ENCODE data around the gene HNRNPAB. TPM values are rescaled to one million over a fixed set of nuclear protein-coding genes. Genes with fewer than 3 reads are reported as not detected.

HNRNPAB gene
- total RNA-seq, 6 experiments from 2014 or later: 153 to 218 (median 197) TPM

- H3K4me1 Mint-ChIP-seq (ENCODE audit: low read depth): peaks cover 17% of the 10 kb centered on the region
- TF ChIP-seq CTCF (IDR thresholded peaks at IDR 0.05): no peak
- peaks cover 9% of the 10 kb centered on the region; the same call in 1 of the 2 replicates for H3K36me3 Mint-ChIP-seq (ENCODE audit: low read depth)
- H3K4me3 Mint-ChIP-seq: no peak overlapping the region
- H3K27ac Mint-ChIP-seq: no peak overlapping the region
- no peak for DNase-seq
- no peaks in the 10 kb centered on the region for H3K9me3 Mint-ChIP-seq
- H3K27me3 Mint-ChIP-seq (ENCODE audit: insufficient read depth): peaks cover 2% of the 10 kb centered on the region
Observed at GRCh38 chr5:178235588-178235974, 31.2 kb downstream of the HNRNPAB start.

- Mint-ChIP-seq H3K4me1 (ENCODE audit: low read depth) (peaks cover 12% of the 10 kb centered on the region), H3K36me3 (ENCODE audit: low read depth) (peaks cover 4% of the 10 kb centered on the region; the same call in 1 of the 2 replicates)
Observed at GRCh38 chr5:178236126-178236525, 31.8 kb downstream of the HNRNPAB start.

GRCh38 chr5:178236679-178237078, 32.3 kb downstream of the HNRNPAB start:
- no peak for TF ChIP-seq CTCF (IDR thresholded peaks at IDR 0.05)
- H3K4me1 Mint-ChIP-seq (ENCODE audit: low read depth): peaks cover 6% of the 10 kb centered on the region; the same call in 1 of the 2 replicates
- no peak overlapping the region for H3K27ac Mint-ChIP-seq

More at GRCh38 chr5:178236126-178236525, 31.8 kb downstream of the HNRNPAB start:
- no peak for TF ChIP-seq CTCF (IDR thresholded peaks at IDR 0.05)
- Mint-ChIP-seq H3K27ac (no peak overlapping the region), H3K9me3 (no peaks in the 10 kb centered on the region), H3K27me3 (ENCODE audit: insufficient read depth) (peaks cover 3% of the 10 kb centered on the region), H3K4me3 (no peak overlapping the region)
- no peak for DNase-seq

GRCh38 chr5:178237431-178238312, 33.3 kb downstream of the HNRNPAB start:
- no peaks in the 10 kb centered on the region for H3K9me3 Mint-ChIP-seq
- no peak for DNase-seq
- no peak for TF ChIP-seq CTCF (IDR thresholded peaks at IDR 0.05)
- peaks cover 6% of the 10 kb centered on the region; the same call in 1 of the 2 replicates for H3K4me1 Mint-ChIP-seq (ENCODE audit: low read depth)
- H3K27me3 Mint-ChIP-seq (ENCODE audit: insufficient read depth): peaks cover 9% of the 10 kb centered on the region
- no peaks in the 10 kb centered on the region for H3K36me3 Mint-ChIP-seq (ENCODE audit: low read depth)
- no peak overlapping the region; the same call in 1 of the 2 replicates for H3K27ac Mint-ChIP-seq
- no peak overlapping the region for H3K4me3 Mint-ChIP-seq

More at GRCh38 chr5:178236679-178237078, 32.3 kb downstream of the HNRNPAB start:
- no peak for DNase-seq
- no peaks in the 10 kb centered on the region for H3K36me3 Mint-ChIP-seq (ENCODE audit: low read depth)
- no peaks in the 10 kb centered on the region for H3K9me3 Mint-ChIP-seq
- H3K27me3 Mint-ChIP-seq (ENCODE audit: insufficient read depth): peaks cover 4% of the 10 kb centered on the region
- H3K4me3 Mint-ChIP-seq: no peak overlapping the region

- no peak for DNase-seq
- Mint-ChIP-seq H3K27ac (no peak overlapping the region), H3K36me3 (ENCODE audit: low read depth) (no peaks in the 10 kb centered on the region), H3K4me3 (no peak overlapping the region), H3K4me1 (ENCODE audit: low read depth) (peaks cover 6% of the 10 kb centered on the region; the same call in 1 of the 2 replicates), H3K9me3 (no peaks in the 10 kb centered on the region), H3K27me3 (ENCODE audit: insufficient read depth) (peaks cover 10% of the 10 kb centered on the region)
- no peak for TF ChIP-seq CTCF (IDR thresholded peaks at IDR 0.05)
Observed at GRCh38 chr5:178238313-178238635, 33.9 kb downstream of the HNRNPAB start.

Data from HFFc6 (cell line).